Esophagus mucosa (tissue), 1 donor: Measurements from ENCODE around the gene RNF169. TPM values are rescaled to one million over a fixed set of nuclear protein-coding genes. Genes with fewer than 3 reads are reported as not detected.

Experiments
- total RNA-seq: library from RNA; stranded (reverse); gene quantifications from one replicate; pipeline ENCODE4 v1.2.4, GENCODE V29; 2023
- donor health status: DM: yes; HTN: yes; CAD: no.

The RNF169 gene
- total RNA-seq, 1 donor from 2014 or later, result 12.4 TPM

Other genes with a start within 250 kb of the RNF169 start
- gene POLD3, start 156.3 kb upstream of the RNF169 start, total RNA-seq, result 13.5 TPM
- gene CHRDL2, start 17.4 kb upstream of the RNF169 start, total RNA-seq, result 2.0 TPM
- 2.4 TPM for gene XRRA1, start 200.2 kb downstream of the RNF169 start, total RNA-seq
- gene SPCS2, start 200.4 kb downstream of the RNF169 start, total RNA-seq, result 76.8 TPM
- 2.7 TPM for gene NEU3, start 240.1 kb downstream of the RNF169 start, total RNA-seq